TTC549 (cell line): ENCODE results near the gene NRSN1.

Experiments used
- FAIRE-seq: peaks from 2 replicates; lab custom pipeline; 2012; peaks lifted over from hg19 to GRCh38; lab: Jason Lieb, UNC

Gene NRSN1, protein sequence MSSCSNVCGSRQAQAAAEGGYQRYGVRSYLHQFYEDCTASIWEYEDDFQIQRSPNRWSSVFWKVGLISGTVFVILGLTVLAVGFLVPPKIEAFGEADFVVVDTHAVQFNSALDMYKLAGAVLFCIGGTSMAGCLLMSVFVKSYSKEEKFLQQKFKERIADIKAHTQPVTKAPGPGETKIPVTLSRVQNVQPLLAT

GRCh38 chr6:24125980-24126379 lies at the start of gene NRSN1:
TSS of gene NRSN1 (plus strand) at chr6:24126215. CDS start at chr6:24134328, 8,113 bp downstream.
- FAIRE-seq, result no peak

GRCh38 chr6:24078200-24078599 lies 47.8 kb upstream of the NRSN1 start:
- FAIRE-seq, result no peak

GRCh38 chr6:24079076-24079475 lies 46.9 kb upstream of the NRSN1 start:
- FAIRE-seq, result no peak

GRCh38 chr6:24080711-24081110 lies 45.3 kb upstream of the NRSN1 start:
- no peak for FAIRE-seq

DNA sequence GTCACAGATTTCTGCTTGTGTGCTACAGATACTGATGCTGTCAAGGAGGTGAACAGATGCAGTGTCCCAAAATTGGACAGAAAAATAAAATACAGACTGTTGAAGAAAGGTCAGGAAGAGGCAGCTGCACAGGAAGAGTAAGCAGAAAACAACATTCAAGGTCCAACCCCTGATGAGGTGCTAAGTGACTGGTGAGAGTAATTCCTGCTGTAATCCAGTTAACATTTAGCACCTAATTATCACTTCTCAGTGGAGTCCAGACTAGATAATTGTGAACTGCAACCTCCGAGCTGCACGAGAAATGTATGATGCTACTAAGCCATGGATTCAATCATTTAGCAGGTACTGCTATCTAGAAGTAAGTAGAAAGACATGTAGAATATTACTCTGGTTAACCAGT lies 36.3 kb upstream of the NRSN1 start:
- FAIRE-seq, result no peak

GRCh38 chr6:24092407-24092806 lies 33.6 kb upstream of the NRSN1 start:
- no peak for FAIRE-seq

DNA sequence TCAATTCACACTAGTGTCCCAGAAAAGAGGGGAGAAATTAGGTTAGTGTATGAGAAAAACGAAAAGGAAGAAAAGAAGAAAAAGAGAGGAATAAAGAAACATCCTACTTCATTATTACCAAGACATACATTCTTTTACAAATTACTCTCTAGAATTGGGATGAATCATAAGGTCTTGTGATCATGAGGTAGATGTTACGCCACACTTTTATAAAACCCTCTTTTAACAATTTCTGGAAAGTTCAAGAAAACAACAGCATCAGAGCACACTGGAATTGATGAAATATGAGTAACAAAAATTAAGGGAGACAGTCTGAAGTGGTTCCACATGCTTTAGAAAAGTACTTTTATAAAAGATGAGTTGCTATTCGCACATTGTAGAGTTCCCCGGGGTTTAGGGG lies 32.6 kb upstream of the NRSN1 start:
- no peak for FAIRE-seq

DNA sequence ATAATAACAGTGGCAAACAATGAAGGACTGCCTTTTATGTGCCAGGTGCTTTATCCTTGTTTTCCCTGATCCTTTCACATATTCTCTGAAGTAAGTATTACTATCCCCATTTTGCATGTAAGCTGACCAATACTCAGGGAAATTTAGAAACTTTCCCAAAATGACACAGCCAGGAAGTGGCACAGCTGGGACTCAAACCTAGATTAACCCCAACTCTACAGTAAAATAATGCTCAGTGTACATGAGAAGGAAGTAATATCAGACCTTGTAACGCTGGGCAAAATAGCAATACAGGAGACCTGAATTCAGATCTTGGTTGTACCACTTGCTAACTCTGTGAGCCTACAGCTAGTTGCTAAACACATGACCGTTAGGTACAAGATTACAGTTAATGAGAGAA lies 26.8 kb upstream of the NRSN1 start:
- FAIRE-seq, result no peak

GRCh38 chr6:24100024-24100769 lies 25.8 kb upstream of the NRSN1 start:
- FAIRE-seq, result no peak

DNA sequence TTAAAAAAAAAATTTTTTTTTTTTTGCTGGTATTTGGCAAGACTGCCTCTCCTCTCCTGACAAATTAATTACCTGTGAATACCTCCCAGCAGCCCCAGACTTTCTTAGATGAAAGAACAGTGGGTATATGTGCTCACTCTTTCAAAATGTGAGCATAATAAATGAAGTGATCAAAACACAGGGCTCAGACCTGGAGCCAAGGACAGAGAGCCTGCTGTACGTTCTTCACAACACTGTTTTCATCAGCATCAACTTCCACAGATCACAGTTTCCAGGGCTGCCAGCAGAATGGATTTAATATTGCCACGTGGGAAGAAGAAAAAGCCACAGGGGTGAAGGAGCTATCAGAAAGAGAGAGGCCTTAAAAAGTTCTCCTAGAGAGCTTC lies 25.3 kb upstream of the NRSN1 start:
- FAIRE-seq, result no peak

- no peak for FAIRE-seq
These were observed 20.8 kb upstream of the NRSN1 start for GRCh38 chr6:24105191-24105590.

DNA sequence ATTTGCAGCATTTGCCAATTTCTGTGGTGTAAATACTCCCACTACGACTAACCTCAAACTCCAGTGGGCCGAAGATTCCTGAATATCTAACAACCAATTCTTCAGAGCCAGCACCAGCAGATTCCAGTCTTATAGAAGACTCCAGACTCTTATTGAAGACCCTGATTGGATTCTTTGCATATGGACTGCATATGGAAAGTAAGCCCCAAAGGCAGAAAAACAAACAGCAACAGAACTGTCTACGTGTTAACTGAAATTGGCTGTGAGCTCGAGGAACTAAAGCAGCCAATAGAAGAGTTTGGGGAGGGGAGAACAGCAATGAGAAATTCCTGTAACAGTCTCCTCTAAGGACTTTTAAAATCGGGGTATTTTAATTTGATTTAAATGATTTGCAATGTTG lies 19.7 kb upstream of the NRSN1 start:
- no peak for FAIRE-seq

- FAIRE-seq, result no peak
These were observed 18.7 kb upstream of the NRSN1 start for GRCh38 chr6:24107294-24107693.

DNA sequence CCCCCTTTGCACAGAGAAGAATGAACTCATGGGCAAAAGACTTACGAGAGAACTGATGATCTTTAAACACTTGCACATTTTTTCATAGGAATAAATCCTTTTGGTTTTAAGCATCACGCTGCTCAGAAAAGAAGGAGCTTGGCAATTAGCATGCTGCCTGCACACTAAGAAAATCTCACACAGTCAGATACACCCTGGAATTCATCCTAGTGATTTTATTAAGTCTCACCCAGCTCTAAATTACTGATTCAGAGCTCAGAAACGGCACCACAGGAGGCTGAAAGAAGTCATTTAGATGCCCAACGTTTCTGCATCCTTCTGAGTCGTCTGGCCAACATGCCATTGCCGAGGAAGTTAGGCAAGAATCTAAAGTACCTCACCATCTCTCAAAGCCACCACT lies 18.0 kb upstream of the NRSN1 start:
- no peak for FAIRE-seq

DNA sequence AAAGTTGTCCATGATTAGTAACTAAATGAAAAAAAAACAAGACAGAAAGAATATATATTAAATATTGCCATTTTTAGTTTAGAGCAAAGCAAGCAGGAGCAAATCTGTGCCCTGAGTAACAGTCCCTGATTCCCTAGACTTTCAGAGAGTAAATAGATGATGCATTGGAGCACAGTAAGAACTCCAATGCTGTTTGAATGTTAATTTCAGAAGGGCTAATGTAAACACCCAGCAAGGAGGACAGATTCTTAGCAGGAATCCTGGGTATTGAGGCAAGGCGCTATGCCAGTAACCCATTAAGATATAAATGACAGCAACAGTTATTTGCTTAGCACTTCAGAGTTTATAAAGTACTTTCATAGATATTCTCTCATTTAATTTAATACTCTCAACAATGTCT lies 15.6 kb upstream of the NRSN1 start:
- no peak for FAIRE-seq

DNA sequence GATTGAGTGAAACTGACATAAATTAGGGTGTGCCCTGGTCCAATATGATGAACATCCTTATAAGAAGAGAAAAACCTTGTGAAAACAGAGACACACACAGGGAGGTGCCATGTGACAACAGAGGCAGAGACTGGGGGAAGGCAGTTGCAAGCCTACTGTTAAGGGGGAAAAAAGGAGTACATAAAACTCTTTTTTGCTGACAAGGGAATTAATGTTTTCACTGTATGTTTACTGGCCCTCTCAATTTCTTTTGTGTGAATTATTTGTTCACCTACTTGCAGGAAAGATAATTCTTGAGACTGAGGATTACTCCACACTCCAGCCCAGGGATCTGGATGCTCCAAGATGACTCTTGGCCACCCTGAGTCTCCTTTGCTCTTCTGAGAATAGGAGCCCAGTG lies 12.1 kb upstream of the NRSN1 start:
- FAIRE-seq, result no peak

- no peak for FAIRE-seq
These were observed 9.0 kb upstream of the NRSN1 start for GRCh38 chr6:24117021-24117420.

GRCh38 chr6:24122139-24122538 lies 3.9 kb upstream of the NRSN1 start:
- FAIRE-seq, result no peak

DNA sequence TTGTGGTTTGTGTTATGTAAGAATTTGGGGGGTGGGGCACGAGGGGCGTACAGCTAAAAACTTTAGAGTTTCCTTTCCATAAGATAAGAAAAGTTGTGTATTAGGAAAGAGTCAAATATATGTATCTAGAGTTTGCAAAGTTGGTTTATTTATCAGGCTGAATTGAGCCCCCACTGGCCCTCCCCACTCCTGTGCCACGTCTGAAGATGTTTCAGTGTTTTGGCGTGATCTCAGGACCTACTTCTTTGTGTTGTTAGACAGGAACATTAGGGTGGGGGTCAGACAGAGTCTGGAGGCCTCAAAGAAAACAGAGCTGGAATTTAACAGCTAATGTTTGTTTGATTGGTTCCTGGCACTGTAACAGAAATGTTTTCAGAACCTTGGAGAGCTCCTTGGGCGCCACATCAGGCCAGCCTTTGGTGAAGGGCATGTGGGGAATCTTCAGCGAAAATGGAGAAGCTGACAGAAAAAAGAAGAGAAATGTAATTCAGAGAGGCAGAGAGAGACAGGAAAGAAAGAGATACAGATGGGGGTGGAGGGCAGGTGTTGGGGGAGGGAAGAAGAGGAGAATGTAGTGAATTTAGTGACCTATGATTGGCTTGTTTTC lies 674 bp downstream of the NRSN1 start:
- no peak for FAIRE-seq

DNA sequence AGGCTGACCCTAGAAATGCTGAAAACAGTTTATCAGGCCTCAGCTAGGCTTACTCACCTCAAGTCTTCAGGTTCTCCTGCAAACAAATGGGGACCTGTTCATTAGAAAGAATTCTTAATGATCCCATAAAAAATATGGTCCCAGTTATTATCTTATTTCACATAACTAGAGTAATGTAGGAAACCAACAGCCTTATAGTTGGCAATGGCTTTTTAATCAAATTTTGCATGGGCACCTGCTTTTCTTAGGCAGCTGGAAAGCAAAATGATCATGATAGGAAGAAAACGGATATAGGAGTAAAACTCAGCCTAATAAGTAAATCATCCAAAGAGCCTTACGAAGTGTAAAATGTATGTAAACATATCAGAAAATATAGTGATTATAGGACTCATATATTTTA lies 1.3 kb downstream of the NRSN1 start:
- no peak for FAIRE-seq

GRCh38 chr6:24131751-24132150 lies 5.7 kb downstream of the NRSN1 start:
- no peak for FAIRE-seq

GRCh38 chr6:24139080-24139479 lies 13.1 kb downstream of the NRSN1 start:
- FAIRE-seq, result no peak

- FAIRE-seq, result no peak
These were observed 13.6 kb downstream of the NRSN1 start for GRCh38 chr6:24139639-24140038.

DNA sequence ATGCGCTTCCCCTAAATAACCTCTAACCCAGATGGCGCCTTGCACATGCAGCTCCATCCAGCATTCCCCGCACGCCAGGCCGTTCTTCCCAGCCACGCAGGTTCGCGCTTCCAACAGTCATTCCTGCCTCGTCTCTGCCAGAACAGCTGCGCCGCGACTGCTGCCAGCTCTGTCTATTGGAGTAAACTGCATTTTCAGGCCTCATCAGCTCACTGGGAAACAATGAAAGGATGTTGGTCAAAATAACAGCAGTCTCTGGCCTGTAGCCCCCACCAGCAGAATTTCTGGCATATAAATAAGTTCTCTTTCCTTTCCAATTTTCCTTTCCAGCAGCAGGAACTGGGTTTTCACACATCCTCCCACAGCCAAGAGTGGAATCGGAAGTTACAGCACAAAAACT lies 14.6 kb downstream of the NRSN1 start:
- FAIRE-seq, result no peak
